NB4 (cell line): ENCODE results near the gene STIM2.

Experiments
- DNase-seq: peaks from one replicate; pipeline ENCODE4 v3.0.0; 2010; ENCODE audit warnings: low read depth
- H3K4me3 ChIP-seq: one replicate; pipeline ENCODE4 v1.5.1; 2011; ENCODE audit warnings: mild to moderate bottlenecking, low read depth, low read length, moderate library complexity
- CTCF ChIP-seq: IDR thresholded peaks from one replicate; pipeline ENCODE4 v1.5.1; 2012; ENCODE audit warnings: low read depth, low read length
- MAX ChIP-seq: IDR thresholded peaks from 2 replicates; pipeline ENCODE4 v1.6.1; 2011; ENCODE audit warnings: low read depth, low read length
- MYC ChIP-seq: IDR thresholded peaks from 2 replicates; pipeline ENCODE4 v1.6.1; 2011; ENCODE audit warnings: low read depth, low read length
- POLR2A ChIP-seq: IDR thresholded peaks from 2 replicates; pipeline ENCODE4 v1.6.1; 2011; ENCODE audit warnings: mild to moderate bottlenecking; ENCODE audit not compliant: insufficient read length; ENCODE audit errors: extremely low read depth

The STIM2 gene

GRCh38 chr4:26912069-26912468 is 51.4 kb downstream of the STIM2 start:
- DNase-seq, result no peak
- TF ChIP-seq POLR2A (no peak), CTCF (no peak), MYC (no peak), MAX (no peak)
- no peak overlapping the region for H3K4me3 ChIP-seq

GRCh38 chr4:26912810-26913209 is 52.2 kb downstream of the STIM2 start:
- no peak overlapping the region for H3K4me3 ChIP-seq
- no peak for TF ChIP-seq POLR2A
- no peak for TF ChIP-seq CTCF
- peak; percentile 19 for DNase-seq

- no peak for DNase-seq
- TF ChIP-seq POLR2A, result no peak
- no peak for TF ChIP-seq MYC
- no peak for TF ChIP-seq MAX
- no peak for TF ChIP-seq CTCF
- H3K4me3 ChIP-seq, result no peak overlapping the region
Measured at GRCh38 chr4:26916195-26916594, 55.6 kb downstream of the STIM2 start.

- TF ChIP-seq CTCF (no peak), POLR2A (no peak), MYC (no peak), MAX (no peak)
- H3K4me3 ChIP-seq, result no peak overlapping the region
- DNase-seq, result no peak
Measured at GRCh38 chr4:26930964-26931363, 70.3 kb downstream of the STIM2 start.

- peak; percentile 12 for DNase-seq
Measured at GRCh38 chr4:26931451-26931850, 70.8 kb downstream of the STIM2 start.

More at GRCh38 chr4:26931451-26931850, 70.8 kb downstream of the STIM2 start:
- H3K4me3 ChIP-seq, result no peak overlapping the region
- TF ChIP-seq POLR2A (no peak), MAX (no peak), MYC (no peak), CTCF (no peak)
